ENCODE results near the gene SLC24A5.

Gene SLC24A5

DNA sequence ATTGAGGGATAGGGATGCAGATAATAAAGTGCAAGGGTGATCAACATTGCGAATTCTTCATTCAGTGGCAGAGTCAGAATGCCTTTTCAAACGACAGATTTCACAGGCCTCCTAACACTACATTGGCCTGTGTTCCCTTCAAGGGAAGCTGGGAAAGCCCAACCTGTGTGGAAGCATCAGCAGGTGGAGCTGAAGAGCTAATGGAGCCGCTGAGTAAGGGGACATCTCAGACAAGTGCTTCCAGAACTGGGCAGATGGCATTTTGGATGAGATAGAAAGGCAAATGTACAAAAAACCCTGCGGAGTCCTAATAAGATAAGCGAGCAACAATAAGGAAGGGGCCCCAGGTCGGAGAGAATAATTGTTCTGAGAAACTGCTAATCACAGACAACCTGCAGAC lies 8.5 kb upstream of the SLC24A5 start:
- DNase-seq (ENCODE audit: low spot score) = peak; percentile 58

DNA sequence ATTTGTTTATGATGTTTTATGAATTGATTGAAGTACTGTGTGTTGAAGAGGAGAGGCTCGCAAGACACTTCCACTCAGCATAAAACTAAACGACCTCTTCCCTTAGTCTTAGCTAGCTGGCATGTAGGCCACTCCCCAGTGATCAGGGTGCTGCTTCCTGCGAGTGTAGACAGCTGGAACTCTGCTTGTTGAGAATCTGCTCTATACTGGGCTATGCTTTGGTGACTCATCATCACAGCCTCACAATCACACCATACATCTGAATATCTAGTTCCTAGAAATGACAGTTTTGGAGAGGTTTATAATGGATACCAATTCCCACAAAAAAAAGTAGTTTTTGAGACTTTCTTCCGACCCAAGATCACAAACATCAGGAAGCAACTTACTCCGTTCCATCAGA lies 1.5 kb upstream of the SLC24A5 start:
- DNase-seq (ENCODE audit: low spot score) = no peak

- DNase-seq (ENCODE audit: low spot score) = no peak
These were observed 1.1 kb downstream of the SLC24A5 start for GRCh38 chr15:48121849-48122248.

DNA sequence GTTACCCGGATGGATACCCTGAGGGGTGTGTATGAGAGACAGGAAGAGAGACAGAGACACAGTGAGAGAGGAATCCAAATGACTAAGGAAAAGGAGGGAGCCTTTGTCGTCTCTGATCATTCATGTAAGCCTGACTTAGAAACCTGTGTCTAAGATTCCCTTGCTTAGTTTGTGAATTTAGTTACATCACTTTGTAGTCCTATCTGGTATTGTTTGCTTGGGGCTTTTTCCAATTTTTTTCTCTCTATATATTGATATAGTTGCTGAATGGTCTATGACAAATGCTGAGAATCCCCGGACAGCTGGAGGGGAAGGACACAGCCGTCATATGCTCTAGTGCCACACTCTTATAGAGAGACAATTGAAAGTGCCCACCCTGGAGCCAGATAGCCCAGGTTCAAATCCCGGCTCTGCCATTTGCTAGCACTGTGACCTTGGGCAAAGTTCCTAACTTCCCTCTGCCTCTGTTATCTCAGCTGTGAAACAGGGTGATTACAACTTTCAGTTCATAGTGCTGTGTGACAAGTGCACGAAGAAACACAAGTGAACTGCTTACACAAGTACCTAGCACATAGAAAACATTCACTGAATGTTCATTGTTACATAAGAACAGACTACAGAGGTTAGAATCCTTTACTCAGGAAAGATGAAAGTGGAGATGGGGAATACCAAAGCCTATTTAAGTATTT lies 6.0 kb downstream of the SLC24A5 start:
- no peak for DNase-seq (ENCODE audit: low spot score)

DNA sequence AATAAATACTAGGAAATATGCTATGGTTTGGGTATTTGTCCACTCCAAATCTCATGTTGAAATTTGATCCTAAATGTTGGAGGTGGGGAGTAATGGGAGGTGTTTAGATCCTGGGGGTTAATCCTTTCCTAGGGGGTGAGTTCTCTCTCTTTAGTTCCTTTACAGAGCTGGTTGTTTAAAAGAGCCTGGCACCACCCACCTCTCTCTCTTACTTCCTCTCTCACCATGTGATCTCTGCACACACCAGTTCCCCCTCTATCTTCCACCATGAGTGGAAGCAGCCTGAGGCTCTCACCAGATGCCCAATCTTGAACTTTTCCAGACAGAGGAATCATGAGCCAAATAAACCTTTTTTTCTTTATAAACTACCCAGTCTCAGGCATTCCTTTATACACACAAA lies 10.5 kb downstream of the SLC24A5 start:
- DNase-seq (ENCODE audit: low spot score) = no peak

DNA sequence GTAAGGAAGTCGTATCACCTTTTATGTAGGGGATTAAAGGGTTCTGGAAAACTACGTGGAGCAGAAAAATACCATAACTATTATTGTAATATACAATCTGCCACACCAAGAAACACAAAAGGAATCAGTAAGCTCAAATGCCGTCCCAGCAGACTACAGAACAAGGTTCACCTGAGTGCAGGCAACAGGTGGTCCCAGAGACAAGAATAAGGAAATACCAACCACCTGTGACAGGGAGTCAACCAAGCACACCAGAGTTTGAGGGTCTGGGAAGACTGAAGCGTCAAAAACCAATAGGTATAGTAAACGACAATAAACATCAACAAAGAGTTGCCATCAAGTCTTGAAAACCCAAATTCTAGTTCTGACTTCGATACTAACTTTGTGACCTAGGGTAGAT lies 12.1 kb downstream of the SLC24A5 start:
- DNase-seq (ENCODE audit: low spot score) = no peak

DNA sequence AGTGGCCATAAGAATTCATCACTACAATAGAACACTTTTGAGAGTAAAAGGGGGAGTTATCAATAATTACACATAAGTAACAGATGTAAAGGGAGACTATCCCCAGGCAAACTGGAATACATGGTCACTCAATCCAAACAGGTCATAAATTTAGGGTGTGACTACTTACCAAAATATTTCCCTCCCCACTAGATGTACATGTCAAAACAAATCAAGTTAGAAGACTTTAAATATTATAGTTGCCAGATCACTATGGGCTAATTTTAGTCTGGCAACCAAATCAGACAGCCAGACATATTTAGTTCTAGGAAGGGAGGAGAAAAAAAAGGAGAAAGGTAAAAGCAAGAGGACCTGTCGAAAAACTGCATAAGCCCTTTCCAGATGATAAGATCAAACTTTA lies 23.1 kb downstream of the SLC24A5 start:
- DNase-seq (ENCODE audit: low spot score) = no peak

DNA sequence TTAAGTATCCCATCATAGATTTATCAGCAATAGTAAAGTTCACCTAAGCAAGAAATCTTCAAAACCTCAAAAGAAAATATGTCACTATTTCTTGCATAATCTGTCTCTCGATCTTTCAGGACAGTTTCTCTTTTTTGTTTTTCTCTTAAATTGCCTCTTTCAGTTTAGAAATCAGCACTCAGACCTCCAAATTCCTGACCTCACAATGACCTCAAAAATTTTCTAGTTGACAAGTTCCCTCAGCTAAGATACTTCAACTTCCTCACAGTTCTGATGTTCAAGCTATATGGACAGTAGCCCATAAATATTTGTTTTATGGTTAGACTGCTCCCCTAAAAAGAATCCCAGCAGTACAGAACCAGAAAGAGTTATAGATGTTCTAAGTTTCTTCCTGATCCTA lies 24.1 kb downstream of the SLC24A5 start:
- DNase-seq (ENCODE audit: low spot score) = no peak

DNA sequence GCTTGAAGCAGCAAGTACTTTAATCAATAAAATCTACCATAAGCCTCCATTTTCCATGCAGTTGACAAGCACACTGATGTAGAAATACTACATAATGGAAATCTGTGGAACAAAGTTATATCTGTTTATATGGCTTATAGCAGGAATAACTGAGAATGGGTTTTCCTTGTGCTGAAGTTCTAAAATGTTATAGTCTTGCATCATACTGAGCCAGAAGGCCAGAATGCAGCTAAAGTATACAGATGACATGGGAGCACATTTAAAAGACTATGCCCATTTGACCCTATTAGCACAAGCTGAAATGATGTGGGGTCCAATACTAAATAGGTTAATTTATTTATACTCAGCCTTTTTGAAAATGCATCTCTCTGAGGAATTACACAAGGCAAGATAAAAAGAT lies 25.1 kb downstream of the SLC24A5 start:
- no peak for DNase-seq (ENCODE audit: low spot score)

DNA sequence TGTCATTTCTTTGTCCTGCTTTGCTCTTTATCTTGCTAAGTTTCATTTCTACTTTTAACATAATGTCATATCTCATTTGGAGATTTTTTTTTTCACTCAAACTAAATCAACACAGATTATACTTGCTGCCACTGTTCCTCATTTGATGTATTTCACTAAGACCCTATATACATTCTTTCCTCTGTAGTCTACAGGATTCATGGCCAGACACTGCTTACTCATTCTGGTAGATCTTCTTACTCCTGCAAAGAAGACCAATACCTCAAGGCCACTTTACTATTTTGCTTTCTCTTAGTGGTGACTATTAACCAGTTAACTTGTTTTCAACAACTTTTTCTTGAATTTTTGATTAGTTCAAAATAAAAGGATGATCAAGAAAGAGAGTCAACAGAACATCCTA lies 26.6 kb downstream of the SLC24A5 start:
- no peak for DNase-seq (ENCODE audit: low spot score)

GRCh38 chr15:48149858-48150257 lies 29.1 kb downstream of the SLC24A5 start:
- DNase-seq (ENCODE audit: low spot score) = no peak

DNA sequence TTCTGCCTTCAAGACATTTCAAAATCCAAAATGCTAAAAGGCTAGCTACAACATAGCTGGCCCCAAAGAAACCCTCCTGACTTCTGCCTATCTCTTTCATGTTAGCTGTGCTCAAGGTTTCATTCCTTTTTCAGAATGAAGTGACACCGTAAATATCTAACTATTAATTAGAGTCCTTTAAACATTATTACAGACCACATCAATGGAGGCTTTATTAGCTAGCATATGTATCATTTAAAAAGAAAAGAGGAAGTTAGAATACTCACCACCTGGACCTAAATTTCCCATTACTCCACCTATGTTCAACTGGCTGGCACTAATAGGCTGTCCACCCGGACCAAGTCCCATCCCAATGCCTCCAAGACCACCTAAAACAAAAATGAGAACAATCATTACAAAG lies 32.7 kb downstream of the SLC24A5 start:
- no peak for DNase-seq (ENCODE audit: low spot score)

DNA sequence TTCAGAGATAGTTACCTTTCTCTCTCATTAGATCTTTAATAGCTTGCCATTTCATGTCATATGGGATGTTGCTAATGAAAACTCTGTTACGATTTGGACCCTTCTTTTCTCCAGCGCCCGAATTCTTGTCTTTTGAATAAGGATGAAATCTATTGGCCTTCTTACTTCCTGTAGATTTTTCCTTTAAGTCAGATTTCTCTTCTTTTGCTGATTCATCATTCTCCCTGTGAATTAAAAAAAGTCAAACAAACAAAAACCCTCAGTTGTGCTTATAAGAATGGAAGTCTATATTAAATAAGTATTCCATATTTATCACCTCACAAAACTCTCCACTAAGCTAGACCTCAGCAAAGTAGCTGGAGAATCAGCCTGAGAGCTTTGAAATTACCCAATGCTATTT lies 47.8 kb downstream of the SLC24A5 start:
- no peak for DNase-seq (ENCODE audit: low spot score)

GRCh38 chr15:48170981-48171380 lies 50.2 kb downstream of the SLC24A5 start:
- DNase-seq (ENCODE audit: low spot score) = no peak

- no peak for DNase-seq (ENCODE audit: low spot score)
These were observed 54.3 kb downstream of the SLC24A5 start for GRCh38 chr15:48175126-48175525.

GRCh38 chr15:48176112-48176511 lies 55.3 kb downstream of the SLC24A5 start:
- no peak for DNase-seq (ENCODE audit: low spot score)

- DNase-seq (ENCODE audit: low spot score) = no peak
These were observed 56.2 kb downstream of the SLC24A5 start for GRCh38 chr15:48176957-48177356.

- DNase-seq (ENCODE audit: low spot score) = no peak
These were observed 56.6 kb downstream of the SLC24A5 start for GRCh38 chr15:48177383-48177765.

GRCh38 chr15:48177766-48178647 lies 57.2 kb downstream of the SLC24A5 start, which contains the start of gene MYEF2:
Gene MYEF2, minus strand, starts transcription at chr15:48178295. Its CDS starts 58 bp downstream, at chr15:48178237.
- DNase-seq (ENCODE audit: low spot score) = peak; percentile 91

DNA sequence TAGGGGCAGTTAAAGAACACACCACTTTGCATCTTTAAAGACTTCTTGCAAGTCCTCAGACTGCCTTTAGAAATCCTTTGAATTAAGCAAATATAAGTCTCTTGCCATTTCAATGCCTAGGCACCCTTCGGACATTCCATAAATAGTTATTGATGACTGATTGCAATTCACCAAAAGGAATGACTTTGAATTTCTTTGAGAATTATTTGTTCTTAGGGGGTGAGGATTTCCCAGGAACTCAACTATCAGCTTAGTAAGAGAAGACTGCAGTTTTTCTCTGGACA lies 57.8 kb downstream of the SLC24A5 start:
- DNase-seq (ENCODE audit: low spot score) = no peak

DNA sequence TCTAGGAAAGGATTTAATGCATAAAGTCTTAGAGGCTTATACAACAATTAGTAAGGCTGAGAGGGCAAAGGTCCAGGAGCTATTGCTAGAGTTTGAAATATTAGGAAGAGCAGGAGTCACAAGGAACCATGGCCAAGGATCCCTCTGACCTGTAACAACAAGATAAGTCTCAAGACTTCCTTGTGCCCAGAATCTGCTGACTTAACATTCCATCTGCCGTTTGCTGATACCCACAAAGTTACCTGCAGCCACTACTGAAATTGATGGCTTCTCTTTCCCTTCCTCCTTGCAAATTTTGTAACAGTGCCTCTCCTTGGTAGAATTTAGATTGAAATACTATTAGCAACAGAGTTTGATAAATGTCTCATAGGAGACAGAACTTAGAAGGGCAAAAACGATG lies 62.0 kb downstream of the SLC24A5 start:
- DNase-seq (ENCODE audit: low spot score) = no peak

- DNase-seq (ENCODE audit: low spot score) = no peak
These were observed 64.7 kb downstream of the SLC24A5 start for GRCh38 chr15:48185529-48185928.

DNA sequence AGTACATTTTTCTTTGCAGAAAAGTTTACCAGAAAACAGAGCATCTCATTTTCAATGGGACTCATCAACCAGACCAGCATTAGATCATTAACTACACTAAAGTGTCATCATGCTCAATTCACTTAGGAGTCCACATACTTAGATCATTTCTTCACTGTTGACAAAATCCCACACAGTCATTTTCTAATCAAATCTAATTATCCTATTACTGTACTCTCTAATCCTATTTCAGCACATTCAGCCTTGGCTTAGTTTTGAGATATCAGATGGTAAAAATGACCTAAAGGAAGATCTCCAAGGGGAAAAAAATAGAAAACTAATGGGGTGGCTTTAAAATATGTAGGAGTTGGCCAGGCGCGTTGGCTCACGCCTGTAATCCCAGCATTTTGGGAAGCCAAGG lies 65.5 kb downstream of the SLC24A5 start:
- DNase-seq (ENCODE audit: low spot score) = no peak
